ENCODE results near the gene DPP4. TPM values are rescaled to one million over a fixed set of nuclear protein-coding genes. Genes with fewer than 3 reads are reported as not detected.

Gene DPP4
- total and polyA plus RNA-seq, 11 donors: 3.4 to 16.1 (median 7.4) TPM

GRCh38 chr2:162085090-162085891 is 11.3 kb upstream of the DPP4 start:
- intact Hi-C loops (cut with DNase I): no loop called here
- Histone ChIP-seq H3K9me3 (no peaks in the 10 kb centered on the region), H3K4me3 (no peak overlapping the region), H3K27ac (no peak overlapping the region), H3K36me3 (no peaks in the 10 kb centered on the region), H3K4me1 (peaks cover 0 to 8% (median 0%) of the 10 kb centered on the region in 12 donors), H3K27me3 (no peaks in the 10 kb centered on the region)
- TF ChIP-seq CTCF (IDR thresholded peaks at IDR 0.05): no peak
- no peak for TF ChIP-seq POLR2A (IDR thresholded peaks at IDR 0.05)
- 50 to 63% (median 62%) methylated on average over 3 of the region's 3 CpGs for WGBS, 4 donors
- peak in 1 of 4 donors; percentile 33 for ATAC-seq
- no peak for DNase-seq

GRCh38 chr2:162084536-162084935 is 10.5 kb upstream of the DPP4 start:
- TF ChIP-seq POLR2A (IDR thresholded peaks at IDR 0.05) (no peak), CTCF (IDR thresholded peaks at IDR 0.05) (no peak)
- Histone ChIP-seq H3K27ac (no peak overlapping the region), H3K9me3 (peaks cover 0 to 7% (median 3%) of the 10 kb centered on the region in 12 donors), H3K27me3 (no peaks in the 10 kb centered on the region), H3K4me1 (peaks cover 0 to 8% (median 0%) of the 10 kb centered on the region in 12 donors), H3K36me3 (no peaks in the 10 kb centered on the region), H3K4me3 (no peak overlapping the region)
- DNase-seq: no peak
- intact Hi-C loops (cut with DNase I): no loop called here
- WGBS, 4 donors: 60 to 71% (median 65%) methylated on average over 2 of the region's 2 CpGs
- no peak for ATAC-seq

DNA sequence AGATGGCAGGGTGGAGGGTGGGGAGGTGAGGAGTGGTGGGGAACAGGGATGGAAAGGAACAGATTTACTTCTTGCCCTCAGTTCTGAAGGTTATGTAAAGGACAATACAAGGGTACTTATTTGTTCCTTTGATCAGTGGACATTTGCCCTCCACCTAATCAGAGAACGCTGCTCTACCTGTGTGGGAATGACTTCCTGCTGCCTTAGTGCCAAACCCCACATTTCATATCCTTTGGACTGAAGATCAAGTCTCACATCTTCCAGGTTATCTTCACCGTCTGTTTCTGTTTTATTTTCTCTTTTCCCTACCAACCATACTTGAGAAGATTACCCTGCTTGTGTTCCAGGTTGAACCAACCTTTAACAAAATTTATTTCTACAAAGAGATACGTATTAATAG is 8.7 kb upstream of the DPP4 start:
- H3K4me3 ChIP-seq: no peak overlapping the region
- no peak overlapping the region for H3K27ac ChIP-seq
- ATAC-seq: no peak
- H3K9me3 ChIP-seq: peaks cover 0 to 22% (median 13%) of the 10 kb centered on the region in 12 donors
- no peaks in the 10 kb centered on the region for H3K27me3 ChIP-seq
- TF ChIP-seq POLR2A (IDR thresholded peaks at IDR 0.05) (no peak), CTCF (IDR thresholded peaks at IDR 0.05) (no peak)
- H3K4me1 ChIP-seq: peaks cover 0 to 8% (median 0%) of the 10 kb centered on the region in 12 donors
- WGBS, 4 donors: 78 to 88% (median 86%) methylated on average over 3 of the region's 3 CpGs
- no peak for DNase-seq
- intact Hi-C loops (cut with DNase I): no loop called here
- no peaks in the 10 kb centered on the region for H3K36me3 ChIP-seq

- Histone ChIP-seq H3K27me3 (no peaks in the 10 kb centered on the region), H3K9me3 (peaks cover 0 to 22% (median 13%) of the 10 kb centered on the region in 12 donors), H3K4me3 (no peak overlapping the region), H3K4me1 (peaks cover 0 to 8% (median 0%) of the 10 kb centered on the region in 12 donors), H3K27ac (no peak overlapping the region), H3K36me3 (no peaks in the 10 kb centered on the region)
- no peak for DNase-seq
- ATAC-seq: no peak
- TF ChIP-seq POLR2A (IDR thresholded peaks at IDR 0.05) (no peak), CTCF (IDR thresholded peaks at IDR 0.05) (no peak)
- WGBS, 4 donors: 72 to 92% (median 77%) methylated on average over 1 of the region's 1 CpG
- intact Hi-C loops (cut with DNase I): no loop called here
These were observed 8.0 kb upstream of the DPP4 start for GRCh38 chr2:162082036-162082435.
